ENCODE measurements around the gene BRF1.
"Not testable (repeated sequence)": the region's sequence is repeated elsewhere in the genome, so short reads cannot be mapped to it uniquely, and the experiment has no call there.

The BRF1 gene

DNA sequence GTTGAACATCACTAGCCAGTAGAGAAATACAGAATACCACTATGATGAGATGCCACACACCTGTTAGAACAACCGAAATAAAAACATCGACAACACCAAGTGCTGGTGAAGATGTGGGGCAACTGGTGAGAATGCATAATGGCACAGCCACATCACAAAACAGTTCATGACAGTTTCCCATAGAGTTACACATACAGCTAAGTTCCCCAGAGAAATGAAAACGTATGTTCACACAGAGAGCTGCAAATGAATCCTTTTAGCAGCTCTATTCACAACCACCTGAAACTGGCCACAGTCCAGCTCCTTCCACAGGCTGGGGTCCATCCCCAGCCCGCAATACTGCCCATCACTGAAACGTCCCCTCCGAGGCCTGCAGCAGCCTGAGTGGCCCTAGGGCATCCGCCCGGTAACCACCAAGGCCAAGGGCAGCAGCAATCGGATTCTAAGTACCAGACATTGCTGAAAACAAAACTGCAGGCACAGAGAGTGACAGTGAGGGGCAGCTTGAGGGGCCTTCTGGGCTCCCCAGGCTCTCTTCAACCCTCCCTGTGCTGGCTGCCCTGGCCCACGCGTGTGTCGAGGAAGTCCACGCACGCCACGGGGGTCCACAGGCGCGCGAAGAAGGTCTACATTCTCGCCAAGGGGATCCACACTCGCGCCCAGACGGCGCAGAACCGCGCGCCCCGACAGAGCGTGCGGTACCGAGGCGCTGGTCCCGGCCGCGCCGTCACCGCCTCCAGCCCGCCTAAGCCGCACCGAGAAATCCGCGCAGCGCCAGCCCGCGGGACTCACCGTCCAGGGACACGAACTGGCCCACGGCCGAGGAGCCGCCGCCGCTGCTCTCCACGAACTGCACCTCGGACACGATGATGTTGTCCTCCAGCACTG is 903 bp downstream of the BRF1 start:
- intact Hi-C loops (cut with DNase I), result no loop called here
- peak in 3 of 10 donors; percentile 27 to 89 (median 88) for DNase-seq

DNA sequence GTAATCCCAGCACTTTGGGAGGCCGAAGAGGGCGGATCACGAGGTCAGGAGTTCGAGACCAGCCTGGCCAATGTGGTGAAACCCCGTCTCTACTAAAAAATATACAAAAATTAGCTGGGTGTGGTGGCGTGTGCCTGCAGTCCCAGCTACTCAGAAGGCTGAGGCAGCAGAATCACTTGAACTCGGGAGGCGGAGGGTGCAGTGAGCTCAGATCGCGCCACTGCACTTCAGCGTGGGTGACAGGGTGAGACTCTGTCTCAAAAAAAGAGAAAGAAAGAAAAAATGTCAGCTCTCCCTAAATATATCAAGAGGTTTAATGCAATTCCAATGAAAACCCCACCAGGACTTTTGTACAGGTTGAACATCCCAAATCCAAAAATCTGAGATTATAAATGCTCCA is 3.5 kb downstream of the BRF1 start:
- intact Hi-C loops (cut with DNase I); DNase-seq: not testable (repeated sequence)

DNA sequence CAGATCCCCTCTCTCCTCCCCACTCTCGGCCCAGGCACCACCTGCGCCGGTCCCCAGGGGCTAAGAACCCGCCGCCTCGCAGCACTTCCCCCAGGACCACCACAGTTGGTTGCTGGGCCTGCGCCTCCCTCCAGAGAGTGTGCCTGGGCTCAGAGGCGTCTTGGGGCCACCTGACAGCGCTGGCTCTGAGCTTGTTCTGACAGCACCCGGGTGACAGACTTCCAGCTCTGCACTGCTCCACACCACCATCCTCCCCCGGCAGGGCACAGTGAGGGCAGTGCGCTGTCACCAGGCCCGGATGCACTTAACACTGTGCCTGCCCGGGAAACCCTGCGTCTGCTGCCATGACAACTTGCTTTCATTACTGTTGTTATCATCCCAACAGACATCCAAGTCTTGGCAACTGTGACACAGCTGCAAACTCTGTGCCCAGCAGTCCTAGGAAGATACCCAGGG is 6.6 kb downstream of the BRF1 start:
- peak in 6 of 10 donors; percentile 26 to 91 (median 50) for DNase-seq
- intact Hi-C loops (cut with DNase I), result no loop called here

DNA sequence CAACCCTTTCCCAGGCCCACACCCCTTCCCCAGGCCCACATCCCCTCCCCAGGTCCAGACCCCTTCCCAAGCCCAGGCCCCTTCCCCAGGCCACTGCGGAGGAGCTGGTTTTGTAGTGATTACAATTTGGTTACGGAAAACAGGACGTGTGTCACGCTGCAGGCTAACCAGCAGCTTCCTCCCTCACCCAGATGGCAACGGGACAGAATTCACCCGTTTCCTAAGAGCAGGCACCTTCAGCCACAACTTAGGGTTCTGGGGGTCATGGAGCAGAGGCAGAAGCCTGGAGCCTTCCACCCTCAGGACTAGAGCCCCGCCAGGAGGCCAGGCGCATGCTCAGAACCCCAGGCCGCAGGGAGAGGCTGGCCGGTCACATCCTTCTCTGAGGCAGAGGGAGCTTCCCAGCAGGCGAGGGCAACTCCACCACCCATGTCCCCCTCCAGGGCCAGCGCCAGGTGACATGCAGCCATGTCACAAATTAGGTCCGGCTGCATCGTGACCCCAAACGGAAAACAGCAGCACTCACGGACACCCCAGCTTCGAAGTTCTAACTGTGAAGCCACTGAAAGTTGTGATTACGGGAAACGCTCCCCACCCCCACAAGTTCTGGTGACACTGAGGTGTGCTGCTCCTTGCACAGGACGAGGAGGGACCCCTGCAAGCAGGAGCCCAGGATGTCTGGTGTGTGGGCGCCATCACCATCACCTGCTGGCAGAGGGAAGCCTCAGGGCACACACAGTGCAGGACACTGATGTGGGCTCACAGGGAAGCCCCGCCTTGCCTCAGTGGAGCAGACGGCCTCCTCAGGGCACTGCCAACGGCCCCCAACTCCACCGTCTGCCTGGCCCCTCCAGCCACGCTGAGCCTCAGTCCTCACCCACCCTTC is 7.7 kb downstream of the BRF1 start:
- intact Hi-C loops (cut with DNase I), result no loop called here
- no peak for DNase-seq

DNA sequence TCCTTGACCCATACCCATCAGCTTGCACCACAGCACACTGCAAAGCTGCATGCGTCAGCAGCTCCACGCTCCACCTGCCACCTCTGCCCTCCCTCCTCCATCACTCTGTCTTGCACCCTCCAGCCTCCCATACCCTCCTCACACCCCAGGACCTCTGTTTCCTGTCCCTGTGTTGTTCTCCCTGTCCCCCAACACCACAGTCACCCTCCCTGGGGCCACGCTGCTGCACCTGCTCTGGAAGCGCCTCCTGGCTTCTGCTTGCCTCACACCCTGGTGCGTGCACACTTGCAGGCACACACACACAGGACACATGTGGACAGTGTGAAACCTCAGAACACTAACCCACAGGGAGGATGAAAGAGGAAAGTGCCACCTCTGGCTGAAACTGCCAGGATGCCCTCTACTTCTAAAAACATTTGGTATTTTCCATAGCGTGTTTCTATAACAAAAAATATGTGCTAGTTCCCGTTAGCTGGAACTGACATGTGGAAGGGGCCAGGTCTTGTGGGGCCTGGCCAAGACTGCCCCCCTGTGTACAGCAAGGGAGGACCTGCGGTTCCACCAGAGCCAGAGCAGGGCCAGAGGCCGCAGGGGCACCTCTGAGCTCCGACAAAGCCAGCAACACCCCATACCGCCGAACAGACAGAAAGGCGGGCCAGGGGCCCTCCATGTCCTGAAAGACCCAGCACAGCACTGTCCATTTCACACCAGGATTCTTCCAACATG is 10.0 kb downstream of the BRF1 start:
- DNase-seq, result no peak
- intact Hi-C loops (cut with DNase I), result no loop called here

DNA sequence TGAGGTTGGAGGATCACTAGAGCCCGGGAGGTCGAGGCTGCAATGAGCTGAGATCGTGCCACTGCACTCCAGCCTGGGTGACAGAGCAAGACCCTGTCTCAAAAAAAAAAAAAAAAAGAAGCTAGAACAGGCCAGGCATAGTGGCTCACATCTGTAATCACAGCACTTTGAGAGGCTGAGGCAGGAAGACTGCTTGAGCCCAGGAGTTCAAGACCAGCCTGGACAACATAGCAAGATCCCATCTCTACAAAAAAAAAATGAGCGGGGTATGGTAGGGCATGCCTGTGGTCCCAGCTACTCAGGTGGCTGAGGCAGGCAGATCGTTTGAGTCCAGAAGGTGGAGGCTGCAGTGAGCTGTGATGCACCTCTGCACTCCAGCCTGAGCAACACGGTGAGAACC is 11.9 kb downstream of the BRF1 start:
- DNase-seq; intact Hi-C loops (cut with DNase I): not testable (repeated sequence)

DNA sequence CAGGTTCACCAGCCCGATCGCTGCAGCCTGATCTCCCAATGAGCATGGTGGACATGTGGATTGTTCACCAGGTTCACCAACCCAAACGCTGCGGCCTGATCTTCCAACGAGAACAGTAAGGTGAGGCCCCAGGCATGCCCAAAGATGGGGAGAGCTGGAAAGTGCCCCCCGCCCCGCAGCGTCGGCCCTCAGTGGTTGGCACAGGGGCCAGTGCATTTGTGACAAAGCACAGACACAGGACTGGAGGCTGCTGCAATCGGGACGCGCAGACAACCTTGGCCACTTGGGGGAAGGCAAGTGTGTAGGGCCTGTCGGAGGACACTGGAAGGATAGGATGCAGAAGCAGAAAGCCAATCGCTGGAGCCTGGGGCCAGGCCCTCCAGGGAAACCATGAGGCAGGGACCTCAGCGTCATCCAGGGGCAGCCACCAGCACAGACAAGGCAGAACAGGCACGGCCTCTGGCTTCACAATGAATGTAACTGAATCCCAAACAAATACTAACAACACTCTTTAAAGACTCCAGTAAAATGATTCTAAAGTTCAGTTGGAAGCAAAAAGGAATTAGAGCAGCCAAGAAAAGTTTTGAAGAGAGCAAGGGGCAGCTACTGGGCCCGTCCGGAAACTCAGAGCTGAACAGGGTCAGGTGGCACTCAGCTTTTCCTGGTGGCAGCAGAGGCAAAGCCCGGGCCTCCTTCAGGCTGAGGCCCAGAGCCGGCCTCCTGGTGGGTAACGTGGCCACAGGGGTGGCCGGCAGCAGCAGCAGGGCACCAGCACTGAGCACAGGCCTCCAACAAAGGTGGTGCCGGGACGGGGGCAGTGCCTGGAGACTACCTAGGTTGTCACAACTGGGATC is 13.3 kb downstream of the BRF1 start:
- DNase-seq, result no peak
- intact Hi-C loops (cut with DNase I), result no loop called here

DNA sequence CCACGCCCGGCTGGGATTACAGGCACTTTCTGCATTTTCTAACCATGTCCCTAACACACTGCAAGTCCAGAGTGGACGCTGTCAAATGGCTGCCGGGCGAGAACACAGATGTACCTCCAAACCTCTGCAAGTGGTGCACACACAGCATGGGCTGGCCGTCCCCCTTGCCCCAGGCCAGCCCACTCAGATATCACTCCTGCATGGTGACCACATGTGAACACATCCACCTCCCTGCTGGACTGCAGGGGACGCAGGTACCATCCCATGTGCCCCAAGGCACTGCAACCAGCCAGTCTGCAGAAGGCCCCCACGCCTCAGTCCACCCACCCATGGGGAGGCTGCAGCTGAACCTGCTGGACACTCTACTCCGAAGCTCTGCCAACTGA is 14.0 kb downstream of the BRF1 start:
- intact Hi-C loops (cut with DNase I), result no loop called here
- no peak for DNase-seq

DNA sequence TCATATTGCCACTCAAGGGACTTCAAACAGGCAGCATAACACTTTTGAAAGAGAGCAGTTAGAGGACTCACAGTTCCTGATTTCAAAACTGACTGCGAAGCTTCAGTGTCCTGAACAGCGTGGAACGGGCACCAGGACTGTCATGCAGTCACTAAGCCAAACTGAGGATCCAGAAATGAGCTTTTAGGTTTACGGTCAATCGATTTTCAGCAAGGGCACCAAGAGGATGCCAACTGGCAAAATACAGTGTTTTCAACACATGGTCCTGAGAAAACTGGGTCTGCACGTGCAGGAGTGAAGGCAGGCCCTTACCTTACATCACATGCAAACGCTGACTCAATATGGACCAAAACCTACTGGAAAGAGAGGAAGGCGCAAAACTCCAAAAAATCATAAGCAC is 15.6 kb downstream of the BRF1 start:
- intact Hi-C loops (cut with DNase I), result loop anchor here (2.0 kb wide), 1 partner anchor 200 kb away; no protein-coding TSS in a partner anchor
- DNase-seq, result no peak

DNA sequence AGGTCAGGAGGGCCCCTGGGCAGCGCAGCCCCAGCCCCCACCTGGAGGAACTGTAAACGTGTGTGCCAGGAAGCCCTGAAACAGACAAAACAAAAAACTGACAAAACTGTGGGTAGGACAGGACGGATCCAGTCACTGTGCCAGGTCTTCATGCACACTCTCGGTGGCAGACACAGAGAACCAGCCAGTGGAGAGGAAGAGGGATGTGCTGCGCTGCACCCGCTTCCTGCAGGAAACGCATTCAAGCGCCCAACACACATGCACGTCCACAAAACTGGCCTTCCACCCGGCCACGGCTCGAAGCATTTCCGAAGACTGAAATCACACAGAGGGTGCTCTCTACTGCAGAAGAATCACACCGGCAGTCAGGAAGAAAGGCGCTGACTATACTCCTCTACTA is 16.9 kb downstream of the BRF1 start:
- intact Hi-C loops (cut with DNase I), result loop anchor here (2.0 kb wide), 1 partner anchor 199 kb away; no protein-coding TSS in a partner anchor
- peak in 1 of 10 donors; percentile 80 for DNase-seq

DNA sequence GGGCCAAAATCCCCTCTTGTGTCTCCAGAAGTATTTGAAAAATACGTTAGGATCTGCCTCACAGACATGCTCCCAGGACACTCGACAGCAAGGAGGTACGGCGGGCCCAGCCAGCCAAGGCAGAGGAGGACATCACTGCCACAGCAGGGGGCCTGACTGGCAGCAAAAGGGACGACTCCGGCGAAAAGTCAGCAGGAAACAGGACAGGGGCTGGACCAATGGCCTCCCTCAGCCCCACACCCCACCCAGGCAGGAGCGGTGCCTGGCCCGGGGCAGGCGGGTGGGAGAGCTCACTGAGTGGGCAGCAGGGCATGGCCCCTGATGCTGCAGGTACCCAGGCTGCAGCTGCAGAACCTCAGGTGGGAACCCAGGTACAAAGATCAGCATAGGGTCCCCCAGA is 17.8 kb downstream of the BRF1 start:
- intact Hi-C loops (cut with DNase I), result no loop called here
- no peak for DNase-seq

DNA sequence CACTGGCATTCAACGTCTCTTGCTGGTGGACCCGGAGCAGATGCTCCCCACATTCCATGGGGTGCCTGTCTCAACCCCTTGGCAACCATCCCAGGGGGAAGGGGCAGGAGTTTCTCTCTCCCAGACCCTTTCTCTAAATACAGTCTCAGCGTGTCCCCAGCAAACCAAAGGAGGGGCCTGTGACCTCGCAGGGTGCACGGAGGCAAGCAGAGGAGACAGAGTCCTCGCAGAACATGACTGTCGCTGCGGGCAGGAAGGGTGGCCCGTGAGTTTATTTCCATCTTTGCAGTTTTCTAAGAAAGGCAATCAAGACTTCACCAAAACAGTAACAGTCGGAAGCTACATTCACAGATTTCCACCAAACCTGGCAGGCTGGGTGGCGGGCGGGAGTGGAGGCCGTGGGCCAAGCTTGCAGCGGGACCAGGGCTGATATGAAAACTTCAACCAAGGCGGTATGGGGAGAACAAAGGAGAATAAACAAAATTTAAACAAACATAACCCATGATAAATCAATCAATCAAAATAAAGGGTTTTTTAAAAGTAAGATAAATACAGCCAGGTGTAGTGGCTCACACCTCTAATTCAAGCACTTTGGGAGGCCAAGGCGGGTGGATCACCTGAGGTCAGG is 18.6 kb downstream of the BRF1 start:
- DNase-seq, result no peak
- intact Hi-C loops (cut with DNase I), result loop anchor here (1.0 kb wide), 1 partner anchor 79 kb away; no protein-coding TSS in a partner anchor

DNA sequence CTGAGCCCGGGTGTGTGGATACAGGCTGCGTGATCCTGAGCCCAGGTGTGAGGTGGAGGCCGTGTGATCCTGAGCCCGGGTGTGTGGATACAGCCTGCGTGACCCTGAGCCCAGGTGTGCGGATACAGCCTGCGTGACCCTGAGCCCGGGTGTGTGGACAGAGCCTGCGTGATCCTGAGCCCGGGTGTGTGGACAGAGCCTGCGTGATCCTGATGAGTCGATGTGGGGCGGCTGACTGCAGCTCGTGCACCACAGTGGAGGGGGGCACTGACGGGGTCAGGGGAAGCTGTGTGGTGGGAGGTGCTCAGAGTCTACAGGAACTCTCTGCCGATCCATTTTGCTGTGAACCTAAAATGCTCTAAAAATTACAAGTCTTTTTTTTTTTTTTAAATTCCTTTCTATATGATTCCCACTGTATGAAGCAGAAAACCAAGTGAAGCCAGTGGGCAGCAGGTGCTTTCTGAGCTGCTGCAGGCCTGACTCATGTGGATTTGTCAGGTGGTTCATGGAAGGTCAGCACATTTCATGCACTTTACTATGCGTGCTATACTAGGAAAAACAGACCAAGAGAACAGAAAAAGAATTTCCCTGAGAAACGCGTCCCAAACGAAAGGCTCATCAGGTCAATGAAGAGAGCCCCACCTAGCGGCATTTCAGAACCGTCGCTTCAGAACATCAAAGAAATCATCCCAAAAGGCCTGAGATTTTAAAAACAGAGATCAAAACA is 19.3 kb downstream of the BRF1 start:
- intact Hi-C loops (cut with DNase I), result loop anchor here (1.0 kb wide), 2 partner anchors 78 to 191 kb away; no protein-coding TSS in a partner anchor
- peak in 4 of 10 donors; percentile 31 to 86 (median 43) for DNase-seq

DNA sequence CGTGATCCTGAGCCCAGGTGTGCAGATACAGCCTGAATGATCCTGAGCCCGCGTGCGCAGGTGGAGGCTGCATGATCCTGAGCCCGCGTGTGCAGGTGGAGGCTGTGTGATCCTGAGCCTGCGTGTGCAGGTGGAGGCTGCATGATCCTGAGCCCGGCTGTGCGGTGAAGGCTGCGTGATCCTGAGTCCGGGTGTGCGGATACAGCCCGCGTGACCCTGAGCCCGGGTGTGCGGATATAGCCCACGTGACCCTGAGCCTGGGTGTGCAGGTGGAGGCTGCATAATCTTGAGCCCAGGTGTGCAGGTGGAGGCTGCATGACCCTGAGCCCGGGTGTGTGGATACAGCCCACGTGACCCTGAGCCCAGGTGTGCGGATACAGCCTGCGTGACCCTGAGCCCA is 20.3 kb downstream of the BRF1 start:
- intact Hi-C loops (cut with DNase I), result no loop called here
- no peak for DNase-seq

DNA sequence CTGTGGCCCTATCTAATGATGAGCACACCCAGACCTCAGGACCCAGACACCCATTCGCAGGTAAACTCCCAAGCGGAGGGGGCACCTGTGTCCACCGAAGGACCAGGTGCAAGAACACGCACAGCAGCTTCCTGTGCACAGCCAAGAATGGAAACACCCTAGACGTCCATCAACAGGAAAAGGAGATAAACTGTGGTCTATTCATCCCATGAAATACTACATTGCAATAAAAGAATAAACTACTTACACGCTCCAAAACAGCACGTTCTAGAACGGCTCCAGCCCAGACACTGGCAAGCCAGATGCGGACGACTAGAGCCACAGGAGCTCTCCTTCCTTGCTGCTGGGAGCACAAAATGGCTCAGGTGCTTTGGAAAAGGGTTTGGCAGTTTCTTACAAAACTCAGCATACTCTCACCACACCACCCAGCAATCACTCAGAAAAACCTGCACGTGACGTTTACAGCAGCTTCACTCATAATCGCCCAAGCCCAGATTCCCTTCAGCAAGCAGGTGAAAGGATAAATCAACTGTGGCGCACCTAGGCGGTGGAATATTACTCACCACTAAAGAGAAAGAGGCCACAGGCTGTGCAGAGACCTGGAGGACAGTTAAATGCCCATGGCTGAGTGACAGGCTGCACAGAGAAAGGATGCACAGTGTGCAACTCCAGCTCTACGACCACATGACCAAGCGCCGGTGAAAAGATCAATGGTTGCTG is 21.0 kb downstream of the BRF1 start:
- intact Hi-C loops (cut with DNase I), result no loop called here
- no peak for DNase-seq

DNA sequence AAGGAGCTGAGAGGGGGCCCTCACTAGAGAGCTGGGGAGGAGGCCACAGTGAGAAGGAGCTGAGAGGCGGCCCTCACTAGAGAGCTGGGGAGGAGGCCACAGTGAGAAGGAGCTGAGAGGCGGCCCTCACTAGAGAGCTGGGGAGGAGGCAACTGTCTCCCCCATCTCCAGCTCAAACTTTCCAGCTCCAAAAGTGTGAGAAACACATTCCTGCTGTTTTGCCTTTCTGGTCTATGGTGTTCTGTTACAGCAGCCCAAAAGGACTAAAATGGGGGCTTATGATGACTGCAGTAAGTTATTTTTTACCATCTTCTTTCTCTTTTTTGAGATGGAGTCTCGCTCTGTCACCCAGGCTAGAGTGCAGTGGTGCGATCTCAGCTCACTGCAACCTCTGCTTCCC is 23.4 kb downstream of the BRF1 start:
- DNase-seq; intact Hi-C loops (cut with DNase I): not testable (repeated sequence)

DNA sequence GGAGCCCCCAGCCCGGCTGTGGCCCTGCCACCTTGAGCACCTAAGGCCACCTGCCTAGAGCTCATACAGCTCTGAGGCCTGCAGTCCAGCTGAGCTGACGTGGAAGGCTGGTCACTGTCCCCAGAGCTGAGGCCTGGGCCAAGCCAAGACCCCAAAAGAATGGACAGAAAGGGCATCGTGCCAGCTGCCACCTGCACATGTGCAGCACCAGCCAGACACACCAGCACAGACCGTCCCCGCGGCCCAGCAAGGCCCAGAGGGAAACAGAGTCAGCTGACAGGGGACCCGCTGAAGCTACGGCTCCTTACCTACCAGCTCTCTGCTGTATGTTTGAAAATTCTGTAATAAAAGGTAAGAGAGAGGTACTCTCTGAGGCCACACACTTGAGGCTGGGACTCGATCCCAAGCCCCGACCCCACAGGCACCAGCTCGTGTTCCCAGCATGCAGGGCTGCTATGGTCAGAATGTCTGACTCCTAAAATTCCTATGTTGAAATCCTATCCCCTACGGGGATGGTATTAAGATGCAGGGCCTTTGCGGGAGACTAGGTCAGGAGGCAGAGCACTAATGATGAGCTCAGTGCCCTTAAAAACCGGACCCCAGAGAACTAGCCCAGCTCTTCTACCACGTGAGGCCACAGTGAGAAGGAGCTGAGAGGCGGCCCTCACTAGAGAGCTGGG is 25.4 kb downstream of the BRF1 start:
- DNase-seq, result no peak
- intact Hi-C loops (cut with DNase I), result no loop called here

Measured in posterior cingulate gyrus (tissue), 11 donors.